GM12874 (cell line): Measurements from ENCODE around the gene TEKT5.

Source experiments
- TF ChIP-seq, protein P1 (sequence below): IDR thresholded peaks from 2 replicates; pipeline ENCODE4 v1.5.1; 2011; ENCODE audit warnings: low read depth, mild to moderate bottlenecking, control low read depth, low read length, moderate library complexity; ENCODE audit not compliant: insufficient read depth

Gene TEKT5

DNA sequence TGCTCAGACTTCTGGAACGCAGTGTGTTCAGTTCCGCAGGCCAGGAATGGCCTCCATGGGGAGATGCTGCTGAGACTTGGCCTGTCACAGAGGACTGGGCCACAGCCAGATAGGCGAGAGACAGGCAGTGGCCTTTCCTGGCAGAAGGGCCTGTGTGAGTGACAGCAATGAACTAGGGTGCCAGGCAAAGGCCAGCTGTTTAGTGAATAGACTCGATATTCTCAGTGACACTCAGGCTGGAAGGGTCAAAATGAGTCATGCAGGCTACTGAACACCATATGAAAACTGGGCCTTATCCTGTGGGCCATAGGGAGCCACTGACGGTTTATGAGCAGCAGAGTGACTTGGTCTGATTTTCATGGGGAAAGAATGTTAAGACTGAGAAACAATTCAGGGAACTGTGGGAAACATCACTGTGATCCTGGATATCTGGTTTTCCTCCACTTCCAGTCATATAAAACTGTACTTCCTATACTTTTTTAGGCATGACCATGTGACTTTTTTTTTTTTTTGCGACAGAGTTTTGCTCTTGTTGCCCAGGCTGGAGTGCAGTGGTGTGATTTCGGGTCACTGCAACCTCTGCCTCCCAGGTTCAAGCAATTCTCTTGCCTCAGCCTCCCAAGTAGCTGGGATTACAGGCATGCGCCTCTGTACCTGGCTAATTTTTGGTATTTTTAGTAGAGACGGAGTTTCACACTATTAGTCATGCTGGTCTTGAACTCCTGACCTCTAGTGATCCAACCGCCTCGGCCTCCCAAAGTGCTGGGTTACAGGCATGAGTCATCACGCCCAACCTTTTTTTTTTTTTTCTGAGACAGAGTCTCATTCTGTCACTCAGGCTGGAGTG, 43.7 kb upstream of the TEKT5 start:
- TF ChIP-seq, protein P1, sequence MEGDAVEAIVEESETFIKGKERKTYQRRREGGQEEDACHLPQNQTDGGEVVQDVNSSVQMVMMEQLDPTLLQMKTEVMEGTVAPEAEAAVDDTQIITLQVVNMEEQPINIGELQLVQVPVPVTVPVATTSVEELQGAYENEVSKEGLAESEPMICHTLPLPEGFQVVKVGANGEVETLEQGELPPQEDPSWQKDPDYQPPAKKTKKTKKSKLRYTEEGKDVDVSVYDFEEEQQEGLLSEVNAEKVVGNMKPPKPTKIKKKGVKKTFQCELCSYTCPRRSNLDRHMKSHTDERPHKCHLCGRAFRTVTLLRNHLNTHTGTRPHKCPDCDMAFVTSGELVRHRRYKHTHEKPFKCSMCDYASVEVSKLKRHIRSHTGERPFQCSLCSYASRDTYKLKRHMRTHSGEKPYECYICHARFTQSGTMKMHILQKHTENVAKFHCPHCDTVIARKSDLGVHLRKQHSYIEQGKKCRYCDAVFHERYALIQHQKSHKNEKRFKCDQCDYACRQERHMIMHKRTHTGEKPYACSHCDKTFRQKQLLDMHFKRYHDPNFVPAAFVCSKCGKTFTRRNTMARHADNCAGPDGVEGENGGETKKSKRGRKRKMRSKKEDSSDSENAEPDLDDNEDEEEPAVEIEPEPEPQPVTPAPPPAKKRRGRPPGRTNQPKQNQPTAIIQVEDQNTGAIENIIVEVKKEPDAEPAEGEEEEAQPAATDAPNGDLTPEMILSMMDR = no peak

DNA sequence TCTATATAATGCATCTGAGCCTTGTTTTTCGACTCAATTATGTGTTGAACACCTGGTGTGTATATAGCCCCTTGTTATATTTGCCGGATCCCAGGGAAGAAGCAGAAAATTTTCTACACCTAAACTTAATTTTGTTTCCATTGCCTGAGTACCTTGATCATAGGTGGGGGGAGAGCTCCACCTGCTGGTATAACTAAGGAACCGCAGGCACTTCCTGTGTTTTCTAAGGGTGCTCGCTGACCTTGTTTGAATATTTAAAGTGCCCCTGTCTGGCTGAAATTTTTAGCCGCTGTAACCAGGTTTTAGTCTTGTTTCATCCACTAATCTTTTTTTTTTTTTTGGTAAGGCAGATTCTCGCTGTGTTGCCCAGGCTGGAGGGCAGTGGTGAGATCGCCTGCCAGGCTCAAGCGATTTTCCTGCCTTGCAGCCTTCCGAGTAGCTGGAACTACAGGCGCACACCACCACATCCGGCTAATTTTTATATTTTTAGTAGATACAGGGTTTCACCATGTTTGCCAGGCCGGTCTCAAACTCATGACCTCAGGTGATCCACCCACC, 42.4 kb upstream of the TEKT5 start:
- TF ChIP-seq, protein P1 = peak; percentile 74

DNA sequence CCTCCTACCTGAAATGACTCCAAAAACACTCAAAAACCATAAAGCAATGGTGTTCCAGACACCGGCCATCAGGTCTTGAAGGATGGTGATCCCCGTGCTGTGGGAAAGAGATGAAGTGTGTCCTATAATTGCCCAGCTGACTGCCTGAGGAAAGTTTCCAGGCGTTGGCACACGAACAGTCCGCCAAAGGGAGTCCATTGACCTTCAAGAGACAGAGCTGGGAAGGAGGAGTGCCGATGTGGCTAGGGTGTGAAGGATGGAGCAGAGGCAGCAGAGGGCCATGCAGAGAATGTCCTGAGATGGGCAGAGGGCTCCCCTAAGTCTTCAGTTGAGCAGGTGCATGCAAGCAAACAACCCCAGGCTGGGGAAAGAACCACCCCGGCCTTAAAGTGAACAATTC, 37.1 kb upstream of the TEKT5 start:
- TF ChIP-seq, protein P1 = no peak

GRCh38 chr16:10729104-10730048, 34.6 kb upstream of the TEKT5 start:
- TF ChIP-seq, protein P1 = no peak

- TF ChIP-seq, protein P1 = no peak
Measured at GRCh38 chr16:10728003-10728887, 33.5 kb upstream of the TEKT5 start.

GRCh38 chr16:10708969-10709368, 14.2 kb upstream of the TEKT5 start:
- TF ChIP-seq, protein P1 = no peak
